NT2/D1 (cell line): ENCODE measurements around the gene HINT3.

Experiments
- YY1 ChIP-seq: IDR thresholded peaks from 2 replicates; pipeline ENCODE4 v1.6.1; 2011; ENCODE audit not compliant: insufficient read length, insufficient read depth
- ZNF274 ChIP-seq: IDR thresholded peaks from 2 replicates; pipeline ENCODE4 v1.6.1; 2011; ENCODE audit warnings: mild to moderate bottlenecking, low read depth, low read length

- TF ChIP-seq ZNF274 (no peak), YY1 (no peak)
Measured at GRCh38 chr6:125948455-125948854, 8.1 kb upstream of the HINT3 start.
